ENCODE results near the gene PDCL3. TPM values are rescaled to one million over a fixed set of nuclear protein-coding genes. Genes with fewer than 3 reads are reported as not detected.

Gene PDCL3
- total RNA-seq: 15.1 and 17.3 TPM in 2 replicates

DNA sequence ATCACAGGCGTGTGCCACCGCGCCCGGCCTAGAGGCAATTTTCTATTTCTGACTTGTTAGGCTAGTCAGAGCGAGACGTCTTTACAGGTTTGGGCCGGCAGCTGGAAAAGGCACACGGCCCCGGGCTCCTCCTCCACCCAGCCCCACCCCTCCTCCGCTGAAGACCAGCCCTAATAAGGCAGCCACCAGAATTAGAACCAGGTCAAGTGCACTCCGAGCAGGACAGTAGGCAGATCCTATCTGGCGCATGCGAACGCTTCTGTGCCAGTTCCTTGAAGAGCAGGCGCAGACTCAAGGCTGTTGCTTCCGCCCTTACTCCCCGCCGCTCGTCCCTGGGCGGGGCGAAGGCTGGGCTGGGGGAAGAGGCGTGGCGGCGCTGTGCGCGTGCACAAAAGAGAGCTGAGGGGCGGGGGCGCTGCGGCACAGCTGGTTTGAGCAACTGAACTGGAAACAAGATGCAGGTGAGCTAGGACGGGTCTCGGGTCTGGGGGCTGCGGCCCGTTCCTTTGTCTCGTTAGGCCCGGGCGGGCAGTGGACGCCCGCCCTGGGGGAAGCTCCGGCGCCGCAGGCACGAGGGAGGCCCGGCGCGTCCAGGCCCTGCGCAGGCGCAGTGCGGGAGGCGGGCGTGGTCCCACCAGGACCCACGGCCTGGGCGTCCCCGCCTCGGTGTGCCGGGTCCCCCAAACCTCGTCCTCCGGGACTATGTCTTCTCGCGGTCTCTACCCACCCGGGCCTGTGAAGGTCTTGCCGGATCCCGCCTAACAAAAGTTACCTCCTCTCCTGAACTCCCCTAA lies at the start of gene PDCL3:
Gene PDCL3 (plus strand): TSS at position 381 of the 794 bp plus-strand sequence. CDS start 75 bp downstream, at position 456.

Other genes starting within 250 kb of the PDCL3 start
- 0.32 and 1.2 TPM in 2 replicates for gene LONRF2, start 240.5 kb upstream of the PDCL3 start, total RNA-seq
- gene CHST10, start 145.3 kb upstream of the PDCL3 start, total RNA-seq: 14.3 and 16.1 TPM in 2 replicates
- gene NMS, start 92.5 kb upstream of the PDCL3 start, total RNA-seq: not detected in 2 replicates